SH-SY5Y (cell line): ENCODE data around the gene PNMA8A.

ENCODE experiments used
- GATA2 ChIP-seq: IDR thresholded peaks from 2 replicates; pipeline ENCODE4 v1.6.1; 2011; ENCODE audit warnings: mild to moderate bottlenecking, low read depth, low read length
- GATA3 ChIP-seq: IDR thresholded peaks from 2 replicates; pipeline ENCODE4 v1.6.1; 2011; ENCODE audit warnings: low read depth, mild to moderate bottlenecking, low read length, moderate library complexity

DNA sequence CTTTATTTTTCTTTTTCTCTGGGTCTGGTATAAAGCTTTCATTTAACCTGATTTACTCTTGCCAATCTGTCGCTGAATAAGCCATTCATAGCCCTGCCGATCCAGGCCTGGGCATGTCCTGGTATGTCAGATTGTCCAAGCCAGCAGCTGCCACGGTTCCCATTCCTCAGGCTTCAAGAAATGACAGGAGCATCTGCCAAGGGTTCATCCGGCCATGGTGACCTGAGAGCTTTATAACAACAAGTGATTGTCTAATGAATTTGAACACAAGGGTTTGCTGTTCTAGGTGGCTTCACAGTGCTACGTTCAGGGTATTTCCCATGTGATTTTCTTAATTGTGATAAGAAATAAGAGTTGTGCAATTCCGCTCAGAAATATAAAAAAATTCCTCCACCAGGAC lies 20.0 kb downstream of the PNMA8A start:
- TF ChIP-seq GATA2 = no peak
- no peak for TF ChIP-seq GATA3
